GM12878 (cell line): ENCODE results near the gene PTMA. TPM values are rescaled to one million over a fixed set of nuclear protein-coding genes. Genes with fewer than 3 reads are reported as not detected.
A peak's percentile ranks its signal among the peaks of the same experiment; 100 is the strongest.

Source experiments
- CHD1 ChIP-seq: IDR thresholded peaks from 2 replicates; pipeline ENCODE4 v1.6.1; 2012; ENCODE audit warnings: low read depth, low read length, improper control_type of control experiment
- EGR1 ChIP-seq, 2 experiments: IDR thresholded peaks; 1 replicate in 1 of 2; 2 replicates in 1 of 2; pipeline ENCODE4 v1.6.1; 2011 to 2012; ENCODE audit warnings: low read depth in 2 of 2, low read length in 2 of 2, borderline replicate concordance in 1 of 2, mild to moderate bottlenecking in 1 of 2, moderate library complexity in 1 of 2
- IRF5 ChIP-seq: fragments of 450-650 bp; IDR thresholded peaks from 2 replicates; pipeline ENCODE4 v1.6.1; 2017; ENCODE audit warnings: borderline replicate concordance
- LARP7 ChIP-seq: fragments of 450-650 bp; IDR thresholded peaks from 2 replicates; pipeline ENCODE4 v1.6.1; 2017; ENCODE audit warnings: mild to moderate bottlenecking
- MAX ChIP-seq: IDR thresholded peaks from 2 replicates; pipeline ENCODE4 v1.6.1; 2012; ENCODE audit warnings: low read depth, low read length, improper control_type of control experiment
- MEF2A ChIP-seq: IDR thresholded peaks from 2 replicates; pipeline ENCODE4 v1.6.1; 2011; ENCODE audit warnings: low read depth, mild to moderate bottlenecking, low read length, moderate library complexity; ENCODE audit not compliant: insufficient read depth
- NRF1 ChIP-seq: conservative IDR thresholded peaks from 2 replicates; pipeline ENCODE4 v1.6.1; 2011; ENCODE audit warnings: mild to moderate bottlenecking, low read depth, low read length, improper control_type of control experiment
- PBX3 ChIP-seq: IDR thresholded peaks from 2 replicates; pipeline ENCODE4 v1.6.1; 2011; ENCODE audit warnings: mild to moderate bottlenecking, low read depth, low read length, moderate library complexity; ENCODE audit not compliant: insufficient replicate concordance
- RAD51 ChIP-seq: fragments of 450-650 bp; IDR thresholded peaks from 2 replicates; pipeline ENCODE4 v1.6.1; 2016; ENCODE audit warnings: moderate library complexity, mild to moderate bottlenecking, inconsistent platforms
- SP1 ChIP-seq: IDR thresholded peaks from one replicate; pipeline ENCODE4 v1.6.1; 2011; ENCODE audit warnings: low read depth, low read length
- SREBF2 ChIP-seq: IDR thresholded peaks from 2 replicates; pipeline ENCODE4 v1.6.1; 2012; ENCODE audit warnings: mild to moderate bottlenecking, low read length
- STAT1 ChIP-seq: fragments of 450-650 bp; conservative IDR thresholded peaks from 2 replicates; pipeline ENCODE4 v1.6.1; 2014; ENCODE audit warnings: antibody characterized with exemption, mild to moderate bottlenecking
- ZNF207 ChIP-seq: fragments of 450-650 bp; IDR thresholded peaks from 2 replicates; pipeline ENCODE4 v1.6.1; 2014; ENCODE audit warnings: antibody characterized with exemption, mild to moderate bottlenecking, borderline replicate concordance
- polyA plus RNA-seq, 11 experiments: library from polyadenylated mRNA; depleted of rRNA in 4 of 11; unstranded in 6 of 11; stranded (reverse) in 5 of 11; fragments of >200 nt; fragmentation: Nextera tagmentation in 4 of 11; fragmentation: Illumina TruSeq in 1 of 11; extraction: Ambion mirVana in 4 of 11; extraction: Trizol in 1 of 11; gene quantifications; 1 replicate in 1 of 11; 2 replicates in 10 of 11; pipeline versions ENCODE4 v1.2.1 to v1.2.3, GENCODE V29; 2011 to 2016; ENCODE audit warnings: inconsistent platforms in 2 of 11, missing spikeins in 2 of 11, low read depth in 1 of 11
- total RNA-seq, 4 experiments: library from RNA; depleted of rRNA in 3 of 4; stranded (reverse); fragments of >200 nt in 3 of 4; fragmentation: Illumina TruSeq in 1 of 4; extraction: Trizol in 1 of 4; gene quantifications; 2 replicates each; pipeline versions ENCODE4 v1.2.1 to v1.2.3, GENCODE V29; 2013 to 2021
- TF ChIP-seq, protein P1 (sequence below): IDR thresholded peaks from 2 replicates; pipeline ENCODE4 v1.6.1; 2012; ENCODE audit warnings: improper control_type of control experiment, low read depth, low read length; ENCODE audit not compliant: insufficient replicate concordance
- TF ChIP-seq, protein P2 (sequence below): fragments of 450-650 bp; IDR thresholded peaks from 2 replicates; pipeline ENCODE4 v1.6.1; 2018; ENCODE audit warnings: borderline replicate concordance, mild to moderate bottlenecking; ENCODE audit not compliant: partially characterized antibody
- TF ChIP-seq, protein P3 (sequence below): fragments of 450-650 bp; IDR thresholded peaks from 2 replicates; pipeline ENCODE4 v1.6.1; 2014; ENCODE audit warnings: mild to moderate bottlenecking

PTMA gene
- total and polyA plus RNA-seq, 10 of the 15 experiments (the other 5 are each of a cell fraction or from before 2014, with no cell fraction given): 1,144 to 5,018 (median 3,464) TPM

- TF ChIP-seq, protein P1, sequence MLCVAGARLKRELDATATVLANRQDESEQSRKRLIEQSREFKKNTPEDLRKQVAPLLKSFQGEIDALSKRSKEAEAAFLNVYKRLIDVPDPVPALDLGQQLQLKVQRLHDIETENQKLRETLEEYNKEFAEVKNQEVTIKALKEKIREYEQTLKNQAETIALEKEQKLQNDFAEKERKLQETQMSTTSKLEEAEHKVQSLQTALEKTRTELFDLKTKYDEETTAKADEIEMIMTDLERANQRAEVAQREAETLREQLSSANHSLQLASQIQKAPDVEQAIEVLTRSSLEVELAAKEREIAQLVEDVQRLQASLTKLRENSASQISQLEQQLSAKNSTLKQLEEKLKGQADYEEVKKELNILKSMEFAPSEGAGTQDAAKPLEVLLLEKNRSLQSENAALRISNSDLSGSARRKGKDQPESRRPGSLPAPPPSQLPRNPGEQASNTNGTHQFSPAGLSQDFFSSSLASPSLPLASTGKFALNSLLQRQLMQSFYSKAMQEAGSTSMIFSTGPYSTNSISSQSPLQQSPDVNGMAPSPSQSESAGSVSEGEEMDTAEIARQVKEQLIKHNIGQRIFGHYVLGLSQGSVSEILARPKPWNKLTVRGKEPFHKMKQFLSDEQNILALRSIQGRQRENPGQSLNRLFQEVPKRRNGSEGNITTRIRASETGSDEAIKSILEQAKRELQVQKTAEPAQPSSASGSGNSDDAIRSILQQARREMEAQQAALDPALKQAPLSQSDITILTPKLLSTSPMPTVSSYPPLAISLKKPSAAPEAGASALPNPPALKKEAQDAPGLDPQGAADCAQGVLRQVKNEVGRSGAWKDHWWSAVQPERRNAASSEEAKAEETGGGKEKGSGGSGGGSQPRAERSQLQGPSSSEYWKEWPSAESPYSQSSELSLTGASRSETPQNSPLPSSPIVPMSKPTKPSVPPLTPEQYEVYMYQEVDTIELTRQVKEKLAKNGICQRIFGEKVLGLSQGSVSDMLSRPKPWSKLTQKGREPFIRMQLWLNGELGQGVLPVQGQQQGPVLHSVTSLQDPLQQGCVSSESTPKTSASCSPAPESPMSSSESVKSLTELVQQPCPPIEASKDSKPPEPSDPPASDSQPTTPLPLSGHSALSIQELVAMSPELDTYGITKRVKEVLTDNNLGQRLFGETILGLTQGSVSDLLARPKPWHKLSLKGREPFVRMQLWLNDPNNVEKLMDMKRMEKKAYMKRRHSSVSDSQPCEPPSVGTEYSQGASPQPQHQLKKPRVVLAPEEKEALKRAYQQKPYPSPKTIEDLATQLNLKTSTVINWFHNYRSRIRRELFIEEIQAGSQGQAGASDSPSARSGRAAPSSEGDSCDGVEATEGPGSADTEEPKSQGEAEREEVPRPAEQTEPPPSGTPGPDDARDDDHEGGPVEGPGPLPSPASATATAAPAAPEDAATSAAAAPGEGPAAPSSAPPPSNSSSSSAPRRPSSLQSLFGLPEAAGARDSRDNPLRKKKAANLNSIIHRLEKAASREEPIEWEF: no peak
- TF ChIP-seq MEF2A (0 out of 2 replicates have a peak, but pooled peaks have one; percentile 47), STAT1 (peak; percentile 66; the same call in 1 of the 2 replicates), EGR1 (IDR thresholded peaks at IDR 0.05; ENCODE audit: borderline replicate concordance in 1 of 2, low read depth in 2 of 2, low read length in 2 of 2) (peak in 1 of 2 experiments; percentile 62; a peak in 1 of 3 replicates), RAD51 (no peak), IRF5 (no peak), LARP7 (peak; percentile 98), SP1 (no peak), MAX (peak; percentile 99), CHD1 (no peak), PBX3 (peak; percentile 2), ZNF207 (0 out of 2 replicates have a peak, but pooled peaks have one; percentile 20), SREBF2 (no peak), NRF1 (peak; percentile 59)
- TF ChIP-seq, protein P2, sequence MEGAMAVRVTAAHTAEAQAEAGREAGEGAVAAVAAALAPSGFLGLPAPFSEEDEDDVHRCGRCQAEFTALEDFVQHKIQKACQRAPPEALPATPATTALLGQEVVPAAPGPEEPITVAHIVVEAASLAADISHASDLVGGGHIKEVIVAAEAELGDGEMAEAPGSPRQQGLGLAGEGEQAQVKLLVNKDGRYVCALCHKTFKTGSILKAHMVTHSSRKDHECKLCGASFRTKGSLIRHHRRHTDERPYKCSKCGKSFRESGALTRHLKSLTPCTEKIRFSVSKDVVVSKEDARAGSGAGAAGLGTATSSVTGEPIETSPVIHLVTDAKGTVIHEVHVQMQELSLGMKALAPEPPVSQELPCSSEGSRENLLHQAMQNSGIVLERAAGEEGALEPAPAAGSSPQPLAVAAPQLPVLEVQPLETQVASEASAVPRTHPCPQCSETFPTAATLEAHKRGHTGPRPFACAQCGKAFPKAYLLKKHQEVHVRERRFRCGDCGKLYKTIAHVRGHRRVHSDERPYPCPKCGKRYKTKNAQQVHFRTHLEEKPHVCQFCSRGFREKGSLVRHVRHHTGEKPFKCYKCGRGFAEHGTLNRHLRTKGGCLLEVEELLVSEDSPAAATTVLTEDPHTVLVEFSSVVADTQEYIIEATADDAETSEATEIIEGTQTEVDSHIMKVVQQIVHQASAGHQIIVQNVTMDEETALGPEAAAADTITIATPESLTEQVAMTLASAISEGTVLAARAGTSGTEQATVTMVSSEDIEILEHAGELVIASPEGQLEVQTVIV: no peak
- TF ChIP-seq, protein P3, sequence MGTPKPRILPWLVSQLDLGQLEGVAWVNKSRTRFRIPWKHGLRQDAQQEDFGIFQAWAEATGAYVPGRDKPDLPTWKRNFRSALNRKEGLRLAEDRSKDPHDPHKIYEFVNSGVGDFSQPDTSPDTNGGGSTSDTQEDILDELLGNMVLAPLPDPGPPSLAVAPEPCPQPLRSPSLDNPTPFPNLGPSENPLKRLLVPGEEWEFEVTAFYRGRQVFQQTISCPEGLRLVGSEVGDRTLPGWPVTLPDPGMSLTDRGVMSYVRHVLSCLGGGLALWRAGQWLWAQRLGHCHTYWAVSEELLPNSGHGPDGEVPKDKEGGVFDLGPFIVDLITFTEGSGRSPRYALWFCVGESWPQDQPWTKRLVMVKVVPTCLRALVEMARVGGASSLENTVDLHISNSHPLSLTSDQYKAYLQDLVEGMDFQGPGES: 0 out of 2 replicates have a peak, but pooled peaks have one; percentile 8
These were observed 1.9 kb downstream of the PTMA start (continued) for GRCh38 chr2:231709981-231710798.
